Suprapubic skin (tissue), 4 donors: ENCODE results near the gene TEAD4.

Experiments
- EP300 ChIP-seq: sonication (generic); formaldehyde crosslinking; IDR thresholded peaks from one replicate; pipeline ENCODE4 v1.6.1; 2017; ENCODE audit warnings: antibody characterized with exemption
- POLR2A ChIP-seq, 2 donors: fragments of 450-650 bp; IDR thresholded peaks; one replicate each; pipeline ENCODE4 v1.6.1; 2017; ENCODE audit warnings: antibody characterized with exemption in 2 of 2, mild to moderate bottlenecking in 2 of 2, moderate library complexity in 2 of 2
- POLR2AphosphoS5 ChIP-seq, 3 donors: sonication (generic); formaldehyde crosslinking; IDR thresholded peaks; one replicate each; pipeline ENCODE4 v1.6.1; 2017; ENCODE audit warnings: antibody characterized with exemption in 3 of 3
- TF ChIP-seq, protein P1 (sequence below), 2 donors: fragments of 200-600 bp in 1 of 2; fragments of 450-650 bp in 1 of 2; sonication (generic) in 1 of 2; IDR thresholded peaks; one replicate each; pipeline ENCODE4 v1.5.1; 2016 to 2019; ENCODE audit warnings: antibody characterized with exemption in 2 of 2, mild to moderate bottlenecking in 1 of 2, moderate library complexity in 1 of 2

DNA sequence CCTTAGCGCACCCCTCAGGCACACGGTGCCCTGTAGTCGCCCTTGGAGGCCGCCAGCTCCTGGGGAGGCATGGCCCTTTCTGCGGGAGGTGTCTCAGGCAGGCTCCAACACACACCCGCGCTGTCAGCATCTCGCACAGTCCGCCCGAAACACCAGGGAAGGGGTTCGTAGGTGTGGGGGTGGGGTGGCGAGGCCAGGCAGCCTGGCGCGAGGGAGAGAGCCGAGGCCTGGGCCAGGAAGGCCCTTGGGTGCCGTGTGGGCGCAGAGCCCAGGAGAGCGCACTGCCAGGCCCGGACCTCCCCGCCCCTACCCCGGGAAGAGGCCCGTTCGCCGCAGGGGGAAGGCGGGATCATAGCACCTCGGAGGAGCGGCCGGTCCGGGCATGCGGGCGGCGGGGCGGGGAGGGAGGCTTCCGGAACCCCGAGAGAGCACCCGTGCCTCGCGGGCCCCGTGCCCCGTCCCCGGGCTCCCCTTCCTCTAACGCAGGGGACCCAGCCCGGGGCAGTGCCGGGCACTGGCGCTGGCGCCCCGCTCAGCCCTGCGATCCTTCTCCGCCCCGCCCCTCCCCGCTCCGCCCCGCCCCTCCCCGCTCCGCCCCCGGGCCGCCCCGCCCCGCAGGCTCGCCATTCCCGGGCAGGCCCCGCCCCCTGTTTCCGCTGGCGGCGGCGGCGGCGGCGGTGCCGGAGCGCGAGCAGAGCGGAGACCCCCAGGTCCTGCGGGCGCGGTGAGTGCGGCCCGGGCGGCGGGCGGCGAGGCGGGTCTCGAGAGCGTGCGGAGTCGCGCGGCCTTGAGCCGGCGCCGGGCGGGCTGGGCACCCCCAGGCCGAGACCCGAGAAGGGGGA lies 117.8 kb downstream of the TEAD4 start, which contains the start of gene TSPAN9:
- TF ChIP-seq, protein P1, sequence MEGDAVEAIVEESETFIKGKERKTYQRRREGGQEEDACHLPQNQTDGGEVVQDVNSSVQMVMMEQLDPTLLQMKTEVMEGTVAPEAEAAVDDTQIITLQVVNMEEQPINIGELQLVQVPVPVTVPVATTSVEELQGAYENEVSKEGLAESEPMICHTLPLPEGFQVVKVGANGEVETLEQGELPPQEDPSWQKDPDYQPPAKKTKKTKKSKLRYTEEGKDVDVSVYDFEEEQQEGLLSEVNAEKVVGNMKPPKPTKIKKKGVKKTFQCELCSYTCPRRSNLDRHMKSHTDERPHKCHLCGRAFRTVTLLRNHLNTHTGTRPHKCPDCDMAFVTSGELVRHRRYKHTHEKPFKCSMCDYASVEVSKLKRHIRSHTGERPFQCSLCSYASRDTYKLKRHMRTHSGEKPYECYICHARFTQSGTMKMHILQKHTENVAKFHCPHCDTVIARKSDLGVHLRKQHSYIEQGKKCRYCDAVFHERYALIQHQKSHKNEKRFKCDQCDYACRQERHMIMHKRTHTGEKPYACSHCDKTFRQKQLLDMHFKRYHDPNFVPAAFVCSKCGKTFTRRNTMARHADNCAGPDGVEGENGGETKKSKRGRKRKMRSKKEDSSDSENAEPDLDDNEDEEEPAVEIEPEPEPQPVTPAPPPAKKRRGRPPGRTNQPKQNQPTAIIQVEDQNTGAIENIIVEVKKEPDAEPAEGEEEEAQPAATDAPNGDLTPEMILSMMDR (IDR thresholded peaks at IDR 0.05): no peak
- TF ChIP-seq POLR2A (IDR thresholded peaks at IDR 0.05) (no peak), POLR2AphosphoS5 (IDR thresholded peaks at IDR 0.05) (no peak), EP300 (no peak)
